Activated CD4-positive, alpha-beta T cell treated with anti-CD3 and anti-CD28 coated beads, Interleukin-2, amount 50 U/mL, for 1 hour (primary cell): ENCODE results near the gene CCSER2.

Source experiments
- DNase-seq: peaks from one replicate; pipeline ENCODE4 v3.0.0-alpha.2; 2020

CCSER2 gene

GRCh38 chr10:84551437-84552120, 223.2 kb downstream of the CCSER2 start:
- no peak for DNase-seq

DNA sequence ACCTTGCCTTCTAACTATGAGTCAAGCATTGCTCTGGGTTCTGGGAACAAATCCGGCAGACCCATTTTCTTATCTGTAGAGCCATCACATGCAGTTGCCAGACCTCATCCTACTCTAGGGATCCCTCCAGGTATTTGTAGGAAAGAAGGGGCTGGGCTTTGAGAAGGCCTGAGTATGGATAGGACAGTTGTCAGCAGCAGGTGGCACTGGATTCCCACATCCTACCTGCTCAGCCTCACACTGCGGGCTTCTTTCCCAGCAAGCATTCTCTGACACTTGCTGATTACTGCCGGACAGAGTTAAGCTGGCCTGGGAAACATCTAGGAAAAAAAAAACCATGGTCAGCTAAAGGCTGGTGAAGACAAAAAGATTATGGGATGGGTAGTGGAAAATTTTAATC, 224.1 kb downstream of the CCSER2 start:
- no peak for DNase-seq

- no peak for DNase-seq
These were observed 234.2 kb downstream of the CCSER2 start for GRCh38 chr10:84562592-84562991.

DNA sequence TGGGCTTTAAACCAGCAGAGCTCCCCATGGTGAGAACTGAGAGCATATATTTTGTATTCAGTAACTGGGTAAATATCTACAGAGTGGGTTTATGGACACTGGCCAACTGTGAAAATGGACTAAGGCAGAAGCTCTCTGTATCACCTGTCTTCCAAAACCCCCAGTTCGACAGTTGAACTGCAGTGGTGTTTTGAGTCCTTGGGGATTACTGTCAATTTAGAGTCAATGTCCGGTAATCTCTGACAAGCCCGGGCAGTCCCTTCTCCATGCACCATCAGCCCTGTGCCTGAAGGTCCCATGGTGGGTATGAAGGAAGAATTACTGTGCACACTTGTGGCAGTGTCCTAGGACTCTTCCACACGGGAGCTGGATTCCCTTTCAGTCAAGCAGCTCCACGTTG, 235.0 kb downstream of the CCSER2 start:
- no peak for DNase-seq

DNA sequence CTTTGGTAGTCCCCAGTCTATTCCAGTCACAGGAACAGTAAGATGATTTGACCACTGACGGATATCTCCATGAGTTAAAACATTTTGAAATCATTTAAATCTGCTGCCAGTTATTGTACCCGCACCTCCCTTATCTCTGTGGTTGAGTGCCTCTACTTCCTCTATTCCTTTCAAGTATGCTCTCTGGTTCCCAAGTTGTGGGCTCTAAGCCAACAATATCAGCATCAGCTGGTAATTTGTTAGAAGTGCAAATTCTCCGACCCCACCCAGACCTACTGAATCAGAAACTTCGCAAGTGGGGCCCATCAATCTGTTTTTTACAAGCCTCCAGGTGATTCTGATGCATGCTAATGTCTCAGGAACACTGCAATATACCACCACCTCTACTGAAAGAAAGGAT, 235.5 kb downstream of the CCSER2 start:
- DNase-seq, result no peak

DNA sequence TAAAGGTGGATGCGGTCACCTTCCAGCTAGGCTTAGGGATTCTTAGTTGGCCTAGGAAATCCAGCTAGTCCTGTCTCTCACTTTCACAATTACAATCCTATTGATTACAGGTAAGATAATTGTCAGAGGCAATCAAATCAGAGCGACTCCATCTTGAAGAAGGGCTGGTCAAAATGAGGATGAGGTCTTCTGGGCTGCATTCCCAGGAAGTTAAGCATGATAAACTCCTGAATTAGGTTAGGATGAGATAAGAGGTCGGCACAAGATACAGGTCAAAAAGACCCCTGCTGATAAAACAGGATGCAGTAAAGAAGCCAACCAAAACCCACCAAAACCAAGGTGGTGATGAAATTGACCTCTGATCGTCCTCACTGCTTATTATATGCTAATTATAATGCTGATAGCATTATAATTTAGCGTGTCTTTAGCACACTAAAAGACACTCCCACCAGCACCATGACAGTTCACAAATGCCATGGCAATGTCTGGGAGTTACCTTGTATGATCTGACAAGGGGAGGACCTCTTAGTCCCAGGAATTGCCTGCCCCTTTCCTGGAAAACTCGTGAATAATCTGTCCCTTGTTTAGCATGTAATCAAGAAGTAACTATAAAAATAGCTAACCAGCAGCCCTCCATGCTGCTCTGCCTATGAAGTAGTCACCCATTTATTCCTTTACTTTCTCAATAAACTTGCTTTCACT, 237.6 kb downstream of the CCSER2 start:
- no peak for DNase-seq

GRCh38 chr10:84567133-84567532, 238.7 kb downstream of the CCSER2 start:
- DNase-seq, result no peak
